MM.1S (cell line): ENCODE data around the gene ABCC11.
"Not testable (repeated sequence)": the region's sequence is repeated elsewhere in the genome, so short reads cannot be mapped to it uniquely, and the experiment has no call there.

Experiments
- DNase-seq: peaks from one replicate; pipeline ENCODE4 v3.0.0-alpha.2; 2015
- H2AFZ ChIP-seq: fragments of 300-600 bp; sonication (generic); 2 replicates; pipeline ENCODE4 v1.6.0; 2016; ENCODE audit warnings: antibody characterized with exemption, low read length
- H3F3A ChIP-seq: fragments of 300-600 bp; sonication (generic); 2 replicates; pipeline ENCODE4 v1.6.1; 2016; ENCODE audit warnings: mild to moderate bottlenecking, antibody characterized with exemption, low read length, moderate library complexity, mixed read lengths; ENCODE audit not compliant: insufficient read depth
- H3K27ac ChIP-seq: fragments of 300-600 bp; sonication (generic); 2 replicates; pipeline ENCODE4 v1.5.1; 2016; ENCODE audit warnings: mild to moderate bottlenecking, low read length
- H3K27me3 ChIP-seq: fragments of 300-600 bp; sonication (generic); replicated peaks from 2 replicates; pipeline ENCODE4 v1.6.0; 2016; ENCODE audit warnings: low read length; ENCODE audit not compliant: insufficient read depth
- H3K36me3 ChIP-seq: fragments of 300-600 bp; sonication (generic); replicated peaks from 2 replicates; pipeline ENCODE4 v1.6.1; 2016; ENCODE audit warnings: mild to moderate bottlenecking, low read length, mixed read lengths; ENCODE audit not compliant: insufficient read depth
- H3K4me1 ChIP-seq: fragments of 300-600 bp; sonication (generic); 2 replicates; pipeline ENCODE4 v1.6.1; 2016; ENCODE audit warnings: low read length, mixed read lengths
- H3K4me2 ChIP-seq: fragments of 300-600 bp; sonication (generic); 2 replicates; pipeline ENCODE4 v1.6.0; 2016; ENCODE audit warnings: low read depth, low read length
- H3K4me3 ChIP-seq: fragments of 300-600 bp; sonication (generic); 2 replicates; pipeline ENCODE4 v1.5.1; 2016; ENCODE audit warnings: low read length, mixed read lengths
- H3K79me2 ChIP-seq: fragments of 300-600 bp; sonication (generic); 2 replicates; pipeline ENCODE4 v1.6.1; 2016; ENCODE audit warnings: mixed run types, low read length, mixed read lengths
- H3K9ac ChIP-seq: fragments of 300-600 bp; sonication (generic); 2 replicates; pipeline ENCODE4 v1.6.1; 2016; ENCODE audit warnings: low read length, mixed read lengths
- H3K9me2 ChIP-seq: fragments of 300-600 bp; sonication (generic); replicated peaks from 2 replicates; pipeline ENCODE4 v1.6.1; 2016; ENCODE audit warnings: mild to moderate bottlenecking, low read length, mixed read lengths; ENCODE audit not compliant: insufficient read depth
- H3K9me3 ChIP-seq: fragments of 300-600 bp; sonication (generic); replicated peaks from 2 replicates; pipeline ENCODE4 v1.6.1; 2016; ENCODE audit warnings: mild to moderate bottlenecking, low read length, mixed read lengths; ENCODE audit not compliant: insufficient read depth
- H4K20me1 ChIP-seq: fragments of 300-600 bp; sonication (generic); 2 replicates; pipeline ENCODE4 v1.6.1; 2016; ENCODE audit warnings: mild to moderate bottlenecking, low read length, moderate library complexity, mixed read lengths; ENCODE audit not compliant: insufficient read depth
- CTCF ChIP-seq: fragments of 300-600 bp; sonication (generic); IDR thresholded peaks from 2 replicates; pipeline ENCODE4 v1.5.1; 2016; ENCODE audit warnings: antibody characterized with exemption, low read length, mixed read lengths
- EZH2 ChIP-seq: fragments of 300-600 bp; sonication (generic); optimal IDR thresholded peaks from 2 replicates; pipeline ENCODE3; 2017; ENCODE audit warnings: low read depth, mild to moderate bottlenecking, antibody characterized with exemption, low read length, mixed read lengths
- EZH2phosphoT487 ChIP-seq: fragments of 300-600 bp; sonication (generic); IDR thresholded peaks from 2 replicates; pipeline ENCODE4 v1.6.1; 2018; ENCODE audit warnings: antibody characterized with exemption, low read length

Gene ABCC11

GRCh38 chr16:48244080-48244862 is 3.1 kb downstream of the ABCC11 start, which contains the start of gene LONP2:
TSS of gene LONP2 (plus strand) at chr16:48244300. CDS start at chr16:48244389, 89 bp downstream.
- peak; percentile 95 for DNase-seq
- no peak for TF ChIP-seq EZH2
- TF ChIP-seq EZH2phosphoT487: no peak
- no peak for TF ChIP-seq CTCF
- H3K27ac ChIP-seq: peak within 1 kb of the TSS; percentile 81

GRCh38 chr16:48240147-48240546 is 7.2 kb downstream of the ABCC11 start:
- not testable (repeated sequence) for DNase-seq, H3K36me3 ChIP-seq, H3K4me3 ChIP-seq, H3K27ac ChIP-seq, H2AFZ ChIP-seq, H3F3A ChIP-seq, H3K9me2 ChIP-seq, H3K27me3 ChIP-seq, H3K4me2 ChIP-seq, H3K4me1 ChIP-seq, H3K9me3 ChIP-seq, H4K20me1 ChIP-seq, H3K9ac ChIP-seq
- peaks cover 12% of the 10 kb centered on the region for H3K79me2 ChIP-seq

More at GRCh38 chr16:48244080-48244862, 3.1 kb downstream of the ABCC11 start, which contains the start of gene LONP2:
- H4K20me1 ChIP-seq: 0 out of 2 replicates have a peak, but pooled peaks cover 3% of the 10 kb centered on the region
- H3K27me3 ChIP-seq: no peaks in the 10 kb centered on the region
- peaks cover 8% of the 10 kb centered on the region; the same call in 1 of the 2 replicates for H3K4me1 ChIP-seq
- peaks cover 6% of the 10 kb centered on the region for H3F3A ChIP-seq
- H3K36me3 ChIP-seq: no peaks in the 10 kb centered on the region
- peak within 1 kb of the TSS; percentile 83 for H2AFZ ChIP-seq
- H3K9me2 ChIP-seq: no peaks in the 10 kb centered on the region
- H3K4me2 ChIP-seq: peak within 1 kb of the TSS; percentile 89
- H3K4me3 ChIP-seq: peak within 1 kb of the TSS; percentile 78
- H3K9me3 ChIP-seq: no peaks in the 10 kb centered on the region
- H3K79me2 ChIP-seq: peaks cover 52% of the 10 kb centered on the region
- peak within 1 kb of the TSS; percentile 88 for H3K9ac ChIP-seq

- Histone ChIP-seq H3K27ac (no peak overlapping the region), H2AFZ (no peak overlapping the region), H3K79me2 (no peaks in the 10 kb centered on the region), H3F3A (no peaks in the 10 kb centered on the region), H3K27me3 (no peaks in the 10 kb centered on the region), H3K9me3 (no peaks in the 10 kb centered on the region), H3K9me2 (no peaks in the 10 kb centered on the region), H3K9ac (no peak overlapping the region), H3K4me3 (no peak overlapping the region), H3K4me2 (no peak overlapping the region), H4K20me1 (no peaks in the 10 kb centered on the region), H3K36me3 (no peaks in the 10 kb centered on the region), H3K4me1 (no peaks in the 10 kb centered on the region)
- TF ChIP-seq EZH2phosphoT487: no peak
- no peak for TF ChIP-seq CTCF
- TF ChIP-seq EZH2: no peak
- no peak for DNase-seq
Observed at GRCh38 chr16:48236286-48236685, 11.1 kb downstream of the ABCC11 start.

GRCh38 chr16:48235556-48236136 is 11.7 kb downstream of the ABCC11 start:
- no peak overlapping the region for H3K4me2 ChIP-seq
- TF ChIP-seq EZH2phosphoT487 (no peak), EZH2 (no peak), CTCF (no peak)
- H3K36me3 ChIP-seq: no peaks in the 10 kb centered on the region
- no peak overlapping the region for H3K27ac ChIP-seq
- no peaks in the 10 kb centered on the region for H3K27me3 ChIP-seq
- H3K79me2 ChIP-seq: no peaks in the 10 kb centered on the region
- no peaks in the 10 kb centered on the region for H4K20me1 ChIP-seq
- no peaks in the 10 kb centered on the region for H3K9me2 ChIP-seq
- no peak overlapping the region for H2AFZ ChIP-seq
- H3K4me3 ChIP-seq: no peak overlapping the region
- no peaks in the 10 kb centered on the region for H3K4me1 ChIP-seq
- no peak overlapping the region for H3K9ac ChIP-seq
- DNase-seq: no peak
- no peaks in the 10 kb centered on the region for H3F3A ChIP-seq
- no peaks in the 10 kb centered on the region for H3K9me3 ChIP-seq
